Chondrocyte (in vitro differentiated cells): Measurements from ENCODE around the gene FAM53C. TPM values are rescaled to one million over a fixed set of nuclear protein-coding genes. Genes with fewer than 3 reads are reported as not detected.
A peak's percentile ranks its signal among the peaks of the same experiment; 100 is the strongest.

Source experiments
- DNase-seq: peaks from one replicate; pipeline ENCODE4 v3.0.0; 2021; ENCODE audit warnings: mixed read lengths, low spot score
- H3K27ac Mint-ChIP-seq: one replicate; pipeline ENCODE4 v1.8.0; 2021; ENCODE audit warnings: mild to moderate bottlenecking, moderate library complexity, mixed read lengths; ENCODE audit not compliant: unreplicated experiment
- H3K27me3 Mint-ChIP-seq: 2 replicates; pipeline ENCODE4 v1.8.0; 2021; ENCODE audit warnings: low read depth, mixed read lengths
- H3K36me3 Mint-ChIP-seq: 2 replicates; pipeline ENCODE4 v1.8.0; 2021; ENCODE audit warnings: low read depth, mixed read lengths
- H3K4me1 Mint-ChIP-seq: 2 replicates; pipeline ENCODE4 v1.8.0; 2021; ENCODE audit warnings: low read depth, mild to moderate bottlenecking, mixed read lengths
- H3K4me3 Mint-ChIP-seq: one replicate; pipeline ENCODE4 v1.8.0; 2021; ENCODE audit warnings: mild to moderate bottlenecking, moderate library complexity, mixed read lengths; ENCODE audit not compliant: unreplicated experiment
- H3K9me3 Mint-ChIP-seq: 2 replicates; pipeline ENCODE4 v1.8.0; 2021; ENCODE audit warnings: low read depth, mixed read lengths
- total RNA-seq: library from RNA; stranded (reverse); gene quantifications from 3 replicates; pipeline ENCODE4 v1.2.1, GENCODE V29; 2021
- TF ChIP-seq, protein P1 (sequence below): fragments of 200-600 bp; sonication (generic); IDR thresholded peaks from 2 replicates; pipeline ENCODE4 v1.5.0; 2021; ENCODE audit warnings: antibody characterized with exemption, mild to moderate bottlenecking, moderate library complexity

The FAM53C gene
- total RNA-seq, 1 donor from 2014 or later = 34.3 TPM

DNA sequence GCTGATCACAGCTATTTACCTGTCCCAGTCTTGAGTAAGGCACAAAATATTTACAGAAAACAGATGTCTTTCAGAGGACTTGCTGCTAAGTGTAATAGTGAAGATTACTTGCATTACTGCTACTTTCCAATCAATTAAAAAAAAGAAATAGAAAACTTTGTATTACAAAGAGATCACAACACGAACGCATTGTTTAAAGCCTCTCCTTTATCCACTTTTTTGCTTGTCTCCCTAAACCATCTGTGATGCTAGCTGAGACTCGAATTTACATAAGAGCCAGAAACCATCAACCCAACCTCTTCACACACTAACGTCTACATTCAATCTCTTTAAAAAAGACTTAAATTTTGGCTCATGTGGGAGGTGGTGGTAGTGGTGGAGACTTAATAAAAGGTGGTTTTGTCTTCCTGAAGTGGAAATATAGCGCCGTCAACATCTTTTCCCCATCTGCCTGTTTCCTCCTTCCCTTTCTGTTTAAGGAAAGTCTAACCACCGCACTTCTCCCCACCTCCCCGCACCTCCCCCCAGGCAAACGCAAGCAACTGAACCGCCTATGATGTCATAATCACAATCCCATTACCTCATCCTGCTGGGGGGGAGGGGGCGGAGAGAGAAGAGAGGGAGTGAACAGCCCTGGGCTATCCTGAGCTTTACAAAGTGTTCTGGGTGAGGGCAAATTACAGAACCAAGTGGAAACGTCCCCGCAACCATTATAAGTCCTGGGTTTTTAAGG is 948 bp upstream of the FAM53C start:
- TF ChIP-seq, protein P1, sequence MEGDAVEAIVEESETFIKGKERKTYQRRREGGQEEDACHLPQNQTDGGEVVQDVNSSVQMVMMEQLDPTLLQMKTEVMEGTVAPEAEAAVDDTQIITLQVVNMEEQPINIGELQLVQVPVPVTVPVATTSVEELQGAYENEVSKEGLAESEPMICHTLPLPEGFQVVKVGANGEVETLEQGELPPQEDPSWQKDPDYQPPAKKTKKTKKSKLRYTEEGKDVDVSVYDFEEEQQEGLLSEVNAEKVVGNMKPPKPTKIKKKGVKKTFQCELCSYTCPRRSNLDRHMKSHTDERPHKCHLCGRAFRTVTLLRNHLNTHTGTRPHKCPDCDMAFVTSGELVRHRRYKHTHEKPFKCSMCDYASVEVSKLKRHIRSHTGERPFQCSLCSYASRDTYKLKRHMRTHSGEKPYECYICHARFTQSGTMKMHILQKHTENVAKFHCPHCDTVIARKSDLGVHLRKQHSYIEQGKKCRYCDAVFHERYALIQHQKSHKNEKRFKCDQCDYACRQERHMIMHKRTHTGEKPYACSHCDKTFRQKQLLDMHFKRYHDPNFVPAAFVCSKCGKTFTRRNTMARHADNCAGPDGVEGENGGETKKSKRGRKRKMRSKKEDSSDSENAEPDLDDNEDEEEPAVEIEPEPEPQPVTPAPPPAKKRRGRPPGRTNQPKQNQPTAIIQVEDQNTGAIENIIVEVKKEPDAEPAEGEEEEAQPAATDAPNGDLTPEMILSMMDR = no peak
- Mint-ChIP-seq H3K4me3 (peak overlapping the region; percentile 86), H3K27me3 (no peaks in the 10 kb centered on the region), H3K27ac (peak overlapping the region; percentile 99), H3K36me3 (peaks cover 4% of the 10 kb centered on the region), H3K9me3 (no peaks in the 10 kb centered on the region), H3K4me1 (peaks cover 40% of the 10 kb centered on the region)
- no peak for DNase-seq

DNA sequence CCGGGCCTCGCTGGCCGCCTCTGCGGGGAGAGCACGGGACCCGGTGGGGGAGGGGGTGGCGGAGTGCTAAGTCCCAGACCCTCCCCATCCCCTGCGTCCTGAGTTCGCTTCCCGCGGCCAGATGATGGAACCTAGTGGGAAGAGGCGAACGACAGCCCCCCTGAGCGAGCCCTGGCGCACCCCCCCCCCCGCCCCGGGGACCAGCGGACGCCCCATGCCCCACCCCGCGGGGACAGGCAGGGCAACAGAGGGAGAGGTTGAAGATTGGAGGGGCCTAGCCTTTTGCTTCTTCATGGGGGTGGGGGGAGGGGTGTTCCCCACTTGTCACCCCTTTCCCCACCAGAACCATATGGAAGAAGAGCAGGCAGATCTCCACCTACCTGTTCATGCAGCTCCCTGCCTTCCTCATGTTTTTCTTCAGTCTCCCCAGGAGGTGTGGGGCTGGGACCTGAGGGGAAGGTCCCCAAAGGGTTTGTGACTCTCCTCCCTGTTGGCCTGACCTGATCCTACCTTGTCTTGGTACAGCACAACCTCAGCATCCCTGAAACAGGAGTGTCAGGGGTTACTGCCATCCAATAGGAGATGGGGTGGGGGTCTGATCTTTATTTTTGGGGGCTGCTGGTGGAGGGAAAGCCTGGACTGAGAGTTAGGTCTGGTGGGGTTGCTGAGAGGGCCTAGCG is 485 bp downstream of the FAM53C start:
- no peak for DNase-seq
- Mint-ChIP-seq H3K36me3 (peaks cover 6% of the 10 kb centered on the region), H3K4me1 (peaks cover 36% of the 10 kb centered on the region), H3K9me3 (no peaks in the 10 kb centered on the region), H3K4me3 (peak overlapping the region; percentile 86), H3K27me3 (no peaks in the 10 kb centered on the region), H3K27ac (peak overlapping the region; percentile 90)
- TF ChIP-seq, protein P1 = peak; percentile 3

DNA sequence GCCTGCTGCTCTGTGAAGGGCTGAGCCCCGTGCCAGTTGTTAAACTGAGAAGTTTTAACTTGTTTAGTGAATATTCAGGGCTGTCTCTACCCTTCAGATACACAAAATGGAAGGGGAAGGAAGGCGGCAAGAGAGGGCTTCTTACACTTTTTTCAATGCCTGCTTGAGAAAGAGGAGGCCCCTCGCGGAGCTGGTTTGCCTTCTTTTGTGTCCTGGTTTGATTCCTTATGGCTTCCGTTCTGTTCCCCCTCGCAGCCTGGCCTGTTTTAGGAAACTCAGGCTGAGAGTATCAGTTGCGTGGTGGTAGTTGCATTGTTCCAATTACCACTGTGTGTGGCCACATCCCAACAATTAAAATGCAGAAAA is 1.0 kb downstream of the FAM53C start:
- H3K36me3 Mint-ChIP-seq = peaks cover 6% of the 10 kb centered on the region
- no peaks in the 10 kb centered on the region for H3K9me3 Mint-ChIP-seq
- H3K27me3 Mint-ChIP-seq = no peaks in the 10 kb centered on the region
- peak overlapping the region; percentile 90 for H3K27ac Mint-ChIP-seq
- peaks cover 36% of the 10 kb centered on the region for H3K4me1 Mint-ChIP-seq
- DNase-seq = no peak
- TF ChIP-seq, protein P1 = no peak
- H3K4me3 Mint-ChIP-seq = peak overlapping the region; percentile 86

DNA sequence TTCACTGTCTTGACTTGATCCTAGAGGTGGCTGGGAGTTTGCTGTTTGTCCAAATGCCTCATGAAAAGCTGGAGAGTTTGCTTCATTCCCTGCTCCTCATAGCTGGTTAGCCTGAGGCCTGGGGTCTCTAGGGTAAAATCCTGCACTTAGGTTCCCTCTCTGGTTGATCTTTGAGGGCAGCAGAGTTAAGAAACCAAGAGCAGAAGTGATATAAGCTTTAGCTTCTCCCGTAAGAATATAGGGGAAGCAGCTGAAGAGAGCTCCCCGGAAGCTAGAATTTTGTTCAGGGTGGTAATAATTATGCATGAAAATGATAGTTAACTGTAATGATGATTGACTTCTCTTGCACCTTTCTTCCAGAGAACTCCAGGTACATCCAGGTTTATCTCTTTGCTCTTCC is 1.4 kb downstream of the FAM53C start:
- Mint-ChIP-seq H3K4me1 (peaks cover 36% of the 10 kb centered on the region), H3K9me3 (no peaks in the 10 kb centered on the region), H3K27me3 (no peaks in the 10 kb centered on the region), H3K4me3 (peak overlapping the region; percentile 86), H3K27ac (peak overlapping the region; percentile 90), H3K36me3 (peaks cover 9% of the 10 kb centered on the region)
- TF ChIP-seq, protein P1 = no peak
- DNase-seq = no peak

DNA sequence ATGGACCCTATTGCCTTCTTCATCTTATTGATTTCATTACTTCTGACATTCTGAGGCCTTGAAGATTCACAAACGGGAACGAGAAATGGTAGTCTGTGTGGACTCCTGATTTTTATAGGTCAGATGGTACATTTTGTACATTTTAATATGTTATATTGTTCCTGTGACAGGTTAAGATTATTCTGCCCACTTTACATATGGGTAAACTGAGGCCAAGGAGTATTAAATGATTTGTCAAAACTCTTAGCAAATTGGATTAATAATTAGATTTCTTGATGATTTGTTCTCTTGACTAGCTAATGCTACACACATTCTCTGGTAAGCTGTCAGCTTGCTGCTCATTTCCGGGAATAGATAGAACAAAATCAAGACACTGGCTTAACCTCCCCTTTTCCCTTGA is 1.9 kb downstream of the FAM53C start:
- no peaks in the 10 kb centered on the region for H3K27me3 Mint-ChIP-seq
- peak overlapping the region; percentile 86 for H3K4me3 Mint-ChIP-seq
- TF ChIP-seq, protein P1 = no peak
- peaks cover 9% of the 10 kb centered on the region for H3K36me3 Mint-ChIP-seq
- peaks cover 36% of the 10 kb centered on the region for H3K4me1 Mint-ChIP-seq
- DNase-seq = no peak
- H3K9me3 Mint-ChIP-seq = no peaks in the 10 kb centered on the region
- H3K27ac Mint-ChIP-seq = no peak overlapping the region
